Peyer's patch (tissue), 4 donors: Measurements from ENCODE around the gene FGGY. TPM values are rescaled to one million over a fixed set of nuclear protein-coding genes. Genes with fewer than 3 reads are reported as not detected.
A peak's percentile ranks its signal among the peaks of the same experiment; 100 is the strongest.

Experiments used
- DNase-seq, 3 donors: peaks; one replicate each; pipeline ENCODE4 v3.0.0-alpha.2; 2017 to 2019
- H3K27ac ChIP-seq, 4 donors: fragments of 200-600 bp; sonication (generic); one replicate each; pipeline ENCODE4 v1.5.1; 2016 to 2019
- H3K27me3 ChIP-seq, 2 donors: fragments of 200-600 bp; sonication (generic); one replicate each; pipeline ENCODE4 v1.5.1; 2019
- H3K36me3 ChIP-seq, 3 donors: fragments of 200-600 bp; sonication (generic); one replicate each; pipeline ENCODE4 v1.5.1; 2016 to 2019
- H3K4me1 ChIP-seq, 4 donors: fragments of 200-600 bp; sonication (generic); one replicate each; pipeline ENCODE4 v1.5.1; 2016 to 2019
- H3K4me3 ChIP-seq, 4 donors: fragments of 200-600 bp; sonication (generic); 1 replicate in 3 of 4; 2 replicates in 1 of 4; pipeline ENCODE4 v1.5.1; 2016 to 2019; ENCODE audit warnings: mild to moderate bottlenecking in 1 of 4
- H3K9me3 ChIP-seq, 4 donors: fragments of 200-600 bp; sonication (generic); one replicate each; pipeline ENCODE4 v1.5.1; 2016 to 2019; ENCODE audit warnings: mild to moderate bottlenecking in 1 of 4
- POLR2A ChIP-seq, 2 donors: fragments of 450-650 bp; IDR thresholded peaks; one replicate each; pipeline ENCODE4 v1.5.1; 2017; ENCODE audit warnings: antibody characterized with exemption in 2 of 2, mild to moderate bottlenecking in 2 of 2, moderate library complexity in 2 of 2
- total RNA-seq, 4 donors: library from RNA; depleted of rRNA; stranded (reverse); fragments of >200 nt; gene quantifications; one replicate each; pipeline ENCODE4 v1.1.0, GENCODE V29; 2016
- TF ChIP-seq, protein P1 (sequence below), 6 experiments: fragments of 450-650 bp in 4 of 6; fragments of 200-600 bp in 2 of 6; sonication (generic) in 1 of 6; IDR thresholded peaks; one replicate each; pipeline ENCODE4 v1.5.1; 2017 to 2019; ENCODE audit warnings: antibody characterized with exemption in 6 of 6, mild to moderate bottlenecking in 3 of 6, moderate library complexity in 1 of 6

The FGGY gene
- total RNA-seq, 4 donors from 2014 or later: 18.9 to 102 (median 33.6) TPM

- Histone ChIP-seq H3K27ac (no peak overlapping the region), H3K9me3 (no peaks in the 10 kb centered on the region), H3K4me3 (no peak overlapping the region), H3K36me3 (no peaks in the 10 kb centered on the region), H3K4me1 (no peaks in the 10 kb centered on the region), H3K27me3 (no peaks in the 10 kb centered on the region)
- no peak for TF ChIP-seq POLR2A (IDR thresholded peaks at IDR 0.05)
- TF ChIP-seq, protein P1, sequence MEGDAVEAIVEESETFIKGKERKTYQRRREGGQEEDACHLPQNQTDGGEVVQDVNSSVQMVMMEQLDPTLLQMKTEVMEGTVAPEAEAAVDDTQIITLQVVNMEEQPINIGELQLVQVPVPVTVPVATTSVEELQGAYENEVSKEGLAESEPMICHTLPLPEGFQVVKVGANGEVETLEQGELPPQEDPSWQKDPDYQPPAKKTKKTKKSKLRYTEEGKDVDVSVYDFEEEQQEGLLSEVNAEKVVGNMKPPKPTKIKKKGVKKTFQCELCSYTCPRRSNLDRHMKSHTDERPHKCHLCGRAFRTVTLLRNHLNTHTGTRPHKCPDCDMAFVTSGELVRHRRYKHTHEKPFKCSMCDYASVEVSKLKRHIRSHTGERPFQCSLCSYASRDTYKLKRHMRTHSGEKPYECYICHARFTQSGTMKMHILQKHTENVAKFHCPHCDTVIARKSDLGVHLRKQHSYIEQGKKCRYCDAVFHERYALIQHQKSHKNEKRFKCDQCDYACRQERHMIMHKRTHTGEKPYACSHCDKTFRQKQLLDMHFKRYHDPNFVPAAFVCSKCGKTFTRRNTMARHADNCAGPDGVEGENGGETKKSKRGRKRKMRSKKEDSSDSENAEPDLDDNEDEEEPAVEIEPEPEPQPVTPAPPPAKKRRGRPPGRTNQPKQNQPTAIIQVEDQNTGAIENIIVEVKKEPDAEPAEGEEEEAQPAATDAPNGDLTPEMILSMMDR (IDR thresholded peaks at IDR 0.05): no peak
- peak in 1 of 3 donors; percentile 29 for DNase-seq
Measured at GRCh38 chr1:59506952-59507351, 210.1 kb downstream of the FGGY start.

DNA sequence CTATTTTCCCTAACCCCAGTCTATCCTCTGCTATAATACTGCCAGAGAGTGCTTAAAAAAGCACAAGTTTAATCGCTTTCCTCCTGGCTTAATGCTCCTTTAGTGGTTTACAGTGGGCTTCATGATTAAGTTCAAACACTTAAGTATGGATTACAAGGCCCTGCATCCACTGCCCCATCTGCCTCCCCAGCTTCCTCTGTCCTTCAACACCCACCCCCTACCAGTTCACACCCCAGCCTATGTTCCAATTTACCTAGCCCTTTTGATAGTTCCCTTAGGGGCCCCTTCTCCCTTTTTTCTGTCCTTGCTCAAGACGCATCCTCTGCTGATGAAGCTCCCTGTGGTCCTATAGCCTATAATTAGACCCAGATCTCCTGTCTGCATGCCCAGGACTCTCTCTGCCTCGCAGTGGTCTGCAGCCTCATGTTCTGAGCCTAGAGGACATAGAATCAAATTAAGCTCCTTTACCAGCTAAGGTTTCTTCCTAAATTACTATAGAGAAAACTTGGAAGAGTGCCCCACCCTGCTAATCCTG is 212.5 kb downstream of the FGGY start:
- TF ChIP-seq, protein P1 (IDR thresholded peaks at IDR 0.05): no peak
- TF ChIP-seq POLR2A (IDR thresholded peaks at IDR 0.05): no peak
- no peaks in the 10 kb centered on the region for H3K27me3 ChIP-seq
- H3K4me3 ChIP-seq: no peak overlapping the region
- no peaks in the 10 kb centered on the region for H3K36me3 ChIP-seq
- H3K27ac ChIP-seq: no peak overlapping the region
- peaks cover 0 to 5% (median 0%) of the 10 kb centered on the region in 4 donors for H3K4me1 ChIP-seq
- no peak for DNase-seq
- no peaks in the 10 kb centered on the region for H3K9me3 ChIP-seq

DNA sequence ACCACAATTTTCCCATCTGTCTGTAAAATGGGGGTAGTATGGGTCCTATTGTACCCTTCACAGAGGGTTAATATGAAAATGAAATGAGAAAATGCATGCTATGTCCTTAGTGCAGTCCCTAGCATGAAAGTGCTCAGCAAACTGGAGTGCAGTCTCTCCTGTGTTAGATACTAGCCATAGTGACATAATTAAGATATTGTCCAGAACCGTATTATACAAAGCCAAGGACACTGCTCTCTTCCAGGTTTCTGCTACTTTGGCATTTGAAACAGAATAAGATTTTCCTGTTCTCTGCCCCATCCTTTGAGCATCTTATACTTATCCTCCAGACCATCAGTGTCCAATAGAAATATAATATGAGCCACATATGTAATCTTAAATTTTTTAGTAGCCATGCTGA is 213.4 kb downstream of the FGGY start:
- Histone ChIP-seq H3K27me3 (no peaks in the 10 kb centered on the region), H3K36me3 (no peaks in the 10 kb centered on the region), H3K4me1 (peaks cover 0 to 5% (median 0%) of the 10 kb centered on the region in 4 donors), H3K27ac (no peak overlapping the region), H3K4me3 (no peak overlapping the region), H3K9me3 (no peaks in the 10 kb centered on the region)
- no peak for DNase-seq
- TF ChIP-seq POLR2A (IDR thresholded peaks at IDR 0.05): no peak
- TF ChIP-seq, protein P1 (IDR thresholded peaks at IDR 0.05): no peak

- no peak for TF ChIP-seq POLR2A (IDR thresholded peaks at IDR 0.05)
- TF ChIP-seq, protein P1 (IDR thresholded peaks at IDR 0.05): no peak
- peaks cover 0 to 5% (median 0%) of the 10 kb centered on the region in 4 donors for H3K4me1 ChIP-seq
- no peak overlapping the region for H3K4me3 ChIP-seq
- no peaks in the 10 kb centered on the region for H3K27me3 ChIP-seq
- H3K27ac ChIP-seq: no peak overlapping the region
- H3K9me3 ChIP-seq: no peaks in the 10 kb centered on the region
- H3K36me3 ChIP-seq: no peaks in the 10 kb centered on the region
- DNase-seq: no peak
Measured at GRCh38 chr1:59511476-59512465, 214.9 kb downstream of the FGGY start.

- no peak overlapping the region for H3K27ac ChIP-seq
- H3K9me3 ChIP-seq: no peaks in the 10 kb centered on the region
- no peak overlapping the region for H3K4me3 ChIP-seq
- H3K27me3 ChIP-seq: no peaks in the 10 kb centered on the region
- H3K36me3 ChIP-seq: no peaks in the 10 kb centered on the region
- TF ChIP-seq, protein P1 (IDR thresholded peaks at IDR 0.05): no peak
- TF ChIP-seq POLR2A (IDR thresholded peaks at IDR 0.05): no peak
- peaks cover 0 to 5% (median 0%) of the 10 kb centered on the region in 4 donors for H3K4me1 ChIP-seq
- no peak for DNase-seq
Measured at GRCh38 chr1:59512702-59513101, 215.8 kb downstream of the FGGY start.
